ENCODE data around the gene FCHSD2. TPM values are rescaled to one million over a fixed set of nuclear protein-coding genes. Genes with fewer than 3 reads are reported as not detected.

FCHSD2 gene
- total and polyA plus RNA-seq, 2 donors (not counting 3 experiments of a cell fraction or from before 2014, with no cell fraction given): 20.8 to 56.9 TPM

DNA sequence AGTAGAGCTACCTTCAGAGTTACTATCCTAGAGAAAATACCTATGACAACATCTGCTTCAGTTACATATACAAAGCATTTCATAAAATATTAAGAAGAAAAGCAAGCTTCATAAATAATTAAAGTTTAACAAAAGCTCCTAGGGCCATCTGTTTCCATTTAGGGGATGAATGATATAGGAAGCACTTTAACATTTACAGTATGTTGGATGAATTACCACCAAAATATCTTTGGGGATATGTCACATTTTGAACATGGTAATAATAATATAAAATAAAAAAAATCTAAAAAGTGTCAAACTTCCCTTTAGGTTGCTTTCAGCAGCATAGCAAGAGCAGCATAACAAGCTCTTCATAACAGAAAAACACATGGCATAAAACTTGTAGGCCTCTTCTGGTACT is 223.3 kb downstream of the FCHSD2 start:
- Histone ChIP-seq H3K27ac (ENCODE audit: insufficient read depth, low read depth, low read length) (no peak overlapping the region), H3K9me1 (replicated peaks; ENCODE audit: control insufficient read depth, extremely low read depth, insufficient read depth, low read length) (no peaks in the 10 kb centered on the region), H3K4me3 (replicated peaks in 1 of 3; ENCODE audit: insufficient read depth in 1 of 3, low read depth in 1 of 3, low read length in 3 of 3) (no peak overlapping the region), H2AFZ (ENCODE audit: low read depth, low read length) (no peak overlapping the region), H3K4me1 (ENCODE audit: control insufficient read depth, extremely low read depth, insufficient read depth, low read length) (no peaks in the 10 kb centered on the region), H3K27me3 (ENCODE audit: control insufficient read depth in 2 of 2, insufficient read depth in 2 of 2, low read length in 2 of 2) (no peaks in the 10 kb centered on the region), H3K9ac (replicated peaks; ENCODE audit: extremely low read depth, insufficient read depth, low read length) (no peak overlapping the region), H3K36me3 (ENCODE audit: control insufficient read depth in 2 of 2, extremely low read depth in 1 of 2, insufficient read depth in 2 of 2, low read length in 2 of 2) (no peaks in the 10 kb centered on the region), H3K79me2 (ENCODE audit: control insufficient read depth, insufficient read depth, low read length) (peaks cover 2% of the 10 kb centered on the region), H3K4me2 (ENCODE audit: insufficient read depth, low read length) (no peak overlapping the region), H4K20me1 (replicated peaks; ENCODE audit: control insufficient read depth, extremely low read depth, insufficient read depth, low read length) (no peaks in the 10 kb centered on the region), H3K9me3 (replicated peaks; ENCODE audit: control insufficient read depth, insufficient read depth, low read length) (no peaks in the 10 kb centered on the region)
- FAIRE-seq (no peak), DNase-seq (ENCODE audit: low read depth, low spot score) (no peak)
- dilution Hi-C loops (cut with MboI; ENCODE audit: extremely low pct_ligation_motif_present, low sequenced_read_pairs) (no loop called here), intact Hi-C loops (cut with micrococcal nuclease) (no loop called here)
- ChIA-PET CTCF (interaction anchor here (1.0 to 1.5 kb wide), 2 partner anchors 259 to 370 kb away, joined by 4 read pairs; no protein-coding TSS in a partner anchor), POLR2A (no interaction called here)
- TF ChIP-seq EZH2 (IDR thresholded peaks at IDR 0.05; ENCODE audit: borderline replicate concordance, low read depth, low read length, severe bottlenecking): no peak
- TF ChIP-seq POLR2A (IDR thresholded peaks at IDR 0.05; ENCODE audit: low read depth, low read length): no peak
- no peak for TF ChIP-seq FOS (IDR thresholded peaks at IDR 0.05; ENCODE audit: borderline replicate concordance, insufficient read depth, low read length)
- TF ChIP-seq MYC (IDR thresholded peaks at IDR 0.05; ENCODE audit: low read depth, low read length): no peak
- TF ChIP-seq, protein P1, sequence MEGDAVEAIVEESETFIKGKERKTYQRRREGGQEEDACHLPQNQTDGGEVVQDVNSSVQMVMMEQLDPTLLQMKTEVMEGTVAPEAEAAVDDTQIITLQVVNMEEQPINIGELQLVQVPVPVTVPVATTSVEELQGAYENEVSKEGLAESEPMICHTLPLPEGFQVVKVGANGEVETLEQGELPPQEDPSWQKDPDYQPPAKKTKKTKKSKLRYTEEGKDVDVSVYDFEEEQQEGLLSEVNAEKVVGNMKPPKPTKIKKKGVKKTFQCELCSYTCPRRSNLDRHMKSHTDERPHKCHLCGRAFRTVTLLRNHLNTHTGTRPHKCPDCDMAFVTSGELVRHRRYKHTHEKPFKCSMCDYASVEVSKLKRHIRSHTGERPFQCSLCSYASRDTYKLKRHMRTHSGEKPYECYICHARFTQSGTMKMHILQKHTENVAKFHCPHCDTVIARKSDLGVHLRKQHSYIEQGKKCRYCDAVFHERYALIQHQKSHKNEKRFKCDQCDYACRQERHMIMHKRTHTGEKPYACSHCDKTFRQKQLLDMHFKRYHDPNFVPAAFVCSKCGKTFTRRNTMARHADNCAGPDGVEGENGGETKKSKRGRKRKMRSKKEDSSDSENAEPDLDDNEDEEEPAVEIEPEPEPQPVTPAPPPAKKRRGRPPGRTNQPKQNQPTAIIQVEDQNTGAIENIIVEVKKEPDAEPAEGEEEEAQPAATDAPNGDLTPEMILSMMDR (IDR thresholded peaks at IDR 0.05; ENCODE audit: extremely low read depth in 1 of 2, insufficient read depth in 1 of 2, low read depth in 1 of 2, low read length in 2 of 2): no peak
- no peak for TF ChIP-seq JUN (IDR thresholded peaks at IDR 0.05; ENCODE audit: borderline replicate concordance, insufficient read depth, insufficient read length, low read depth)
- TF ChIP-seq, protein P2, sequence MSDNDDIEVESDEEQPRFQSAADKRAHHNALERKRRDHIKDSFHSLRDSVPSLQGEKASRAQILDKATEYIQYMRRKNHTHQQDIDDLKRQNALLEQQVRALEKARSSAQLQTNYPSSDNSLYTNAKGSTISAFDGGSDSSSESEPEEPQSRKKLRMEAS (IDR thresholded peaks at IDR 0.05; ENCODE audit: insufficient read depth, insufficient read length): no peak
- no peak for TF ChIP-seq POLR2AphosphoS5 (IDR thresholded peaks at IDR 0.05; ENCODE audit: insufficient read depth, low read depth, low read length)
- no peak for TF ChIP-seq GATA2 (IDR thresholded peaks at IDR 0.05; ENCODE audit: insufficient read depth, insufficient read length, low read depth, low read length)
- BruUV-seq (replicated peaks): no TSS peak

All from endothelial cell of umbilical vein (primary cell).